Activated CD4-positive, alpha-beta T cell treated with anti-CD3 and anti-CD28 coated beads, Interleukin-2, amount 50 U/mL, for 24 hours (primary cell): Measurements from ENCODE around the gene TNS3.
"Not testable (repeated sequence)": the region's sequence is repeated elsewhere in the genome, so short reads cannot be mapped to it uniquely, and the experiment has no call there.

Experiments used
- DNase-seq, 2 donors: peaks; one replicate each; pipeline ENCODE4 v3.0.0-alpha.2; 2020; ENCODE audit warnings: low read depth in 1 of 2, low spot score in 1 of 2

TNS3 gene

DNA sequence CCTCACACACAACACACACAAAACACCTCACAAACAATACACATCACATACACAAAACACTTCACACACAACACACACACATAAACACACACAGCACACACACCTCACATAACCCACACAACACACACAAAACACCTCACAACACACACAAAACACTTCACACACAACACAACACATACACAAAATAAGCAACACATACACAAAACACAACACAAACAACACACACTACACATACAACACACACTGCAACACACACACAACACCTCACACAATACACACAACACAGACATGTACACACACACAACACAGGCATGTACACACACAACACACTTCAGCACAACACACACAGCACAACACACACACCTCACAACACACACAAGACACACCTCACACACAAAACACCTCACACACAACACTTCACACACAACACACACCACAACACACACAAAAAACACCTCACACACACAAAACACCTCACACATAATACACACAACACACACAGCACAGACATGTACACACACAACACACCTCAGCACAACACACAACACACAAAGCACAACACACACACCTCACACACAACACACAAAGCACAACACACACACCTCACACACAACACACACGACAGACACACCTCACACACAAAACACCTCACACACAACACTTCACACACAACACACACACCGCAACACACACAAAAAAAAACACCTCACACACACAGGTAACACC is 107.5 kb downstream of the TNS3 start:
- no peak for DNase-seq

DNA sequence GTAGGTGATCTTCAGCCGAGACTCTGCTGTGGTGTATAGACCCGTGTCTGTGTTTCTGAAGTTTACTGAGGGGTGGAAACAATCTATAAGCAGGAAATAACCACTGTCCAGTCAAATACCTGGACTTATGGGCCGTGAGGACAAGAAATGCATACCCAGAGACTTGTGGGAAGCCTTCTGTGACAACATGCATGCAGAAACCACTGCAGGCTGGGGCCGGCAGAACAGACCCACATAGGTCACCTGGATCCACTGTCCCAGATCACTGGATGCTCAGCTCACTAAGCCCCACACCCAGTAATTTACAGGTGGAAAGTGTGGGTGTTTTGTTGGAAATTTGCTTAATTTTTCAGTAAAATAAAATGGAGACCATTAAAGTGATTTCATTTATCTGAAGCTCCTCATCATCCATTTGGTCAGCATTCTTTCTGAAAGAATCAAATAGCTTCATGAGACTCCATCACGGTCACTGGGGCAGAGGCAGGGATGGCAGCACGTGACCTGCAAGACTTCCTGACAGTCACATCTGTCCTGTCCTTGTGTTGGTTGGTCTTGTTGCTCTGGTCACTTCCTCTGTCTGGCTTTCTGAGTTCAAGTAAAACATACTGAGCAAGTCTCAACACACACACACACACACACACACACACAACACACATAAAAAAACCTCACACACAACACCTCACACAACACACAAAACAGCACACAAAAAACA is 108.3 kb downstream of the TNS3 start:
- no peak for DNase-seq

DNA sequence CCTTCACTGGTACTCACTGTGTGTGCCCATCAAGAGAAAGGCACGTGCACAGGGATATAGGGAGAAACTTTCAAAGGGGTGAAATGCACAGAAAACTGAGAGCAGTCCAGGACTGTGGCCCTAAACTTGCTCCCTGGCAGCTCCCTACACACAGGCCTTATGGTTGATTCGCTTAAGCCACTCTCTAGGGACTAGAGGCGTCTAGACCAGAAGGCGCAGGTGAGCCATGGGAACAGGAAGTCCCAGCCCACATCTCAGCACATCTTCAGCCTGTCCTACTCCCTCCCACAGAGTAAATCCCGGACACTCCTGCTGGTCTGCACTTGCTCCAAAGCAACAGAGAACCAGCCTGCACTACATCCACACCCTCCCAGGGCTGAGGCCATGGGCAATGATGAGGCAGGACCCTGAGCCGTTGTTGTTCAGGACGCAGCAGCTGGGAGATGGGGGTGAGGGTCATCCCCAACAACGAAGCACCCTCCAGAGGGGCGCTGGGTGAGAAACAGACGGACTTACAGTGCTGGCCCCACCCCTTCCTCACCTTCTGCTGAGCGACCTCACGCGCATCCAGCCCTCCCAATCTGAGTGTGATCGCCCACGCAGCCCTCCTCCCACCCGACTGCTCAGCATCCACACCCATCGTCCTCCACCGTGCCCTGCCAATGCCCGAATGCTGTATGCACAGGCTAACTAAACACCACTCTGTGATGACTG is 109.3 kb downstream of the TNS3 start:
- no peak for DNase-seq

DNA sequence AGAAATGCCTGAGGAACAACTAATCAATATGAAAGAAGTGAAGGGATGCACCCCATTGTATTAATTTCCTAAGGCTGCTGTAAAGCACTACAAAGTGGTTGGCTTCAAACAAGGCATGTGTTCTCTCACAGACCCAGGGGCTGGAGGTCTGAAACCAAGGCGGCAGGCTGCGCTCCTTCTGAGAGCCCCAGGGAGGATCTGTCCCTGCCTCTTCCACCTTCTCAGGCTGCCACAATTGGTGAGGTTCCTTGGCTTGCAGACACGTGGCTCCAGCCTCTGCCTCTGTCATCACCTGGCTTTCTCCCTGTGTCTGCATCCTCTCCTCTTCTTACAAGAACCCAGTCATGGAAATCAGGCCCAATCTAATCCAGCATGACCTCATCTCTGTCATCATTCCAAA is 110.1 kb downstream of the TNS3 start:
- no peak for DNase-seq

DNA sequence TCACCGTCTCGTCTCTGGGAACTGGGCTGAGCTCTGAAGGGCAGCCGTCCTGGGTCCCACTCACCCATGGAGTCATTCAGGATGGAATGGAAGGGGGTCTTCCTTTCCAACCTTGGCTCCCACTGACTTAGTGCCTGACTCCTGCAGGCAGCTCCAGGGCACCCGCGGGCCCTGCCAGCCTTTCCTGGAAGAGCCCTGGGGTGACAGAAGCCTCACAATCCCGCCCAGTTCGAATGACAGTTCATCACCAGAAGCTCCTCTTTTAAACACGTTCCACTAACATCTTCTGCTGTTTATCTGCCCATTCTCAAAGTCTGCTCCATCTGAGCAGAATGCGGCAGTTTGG is 110.6 kb downstream of the TNS3 start:
- DNase-seq = no peak

DNA sequence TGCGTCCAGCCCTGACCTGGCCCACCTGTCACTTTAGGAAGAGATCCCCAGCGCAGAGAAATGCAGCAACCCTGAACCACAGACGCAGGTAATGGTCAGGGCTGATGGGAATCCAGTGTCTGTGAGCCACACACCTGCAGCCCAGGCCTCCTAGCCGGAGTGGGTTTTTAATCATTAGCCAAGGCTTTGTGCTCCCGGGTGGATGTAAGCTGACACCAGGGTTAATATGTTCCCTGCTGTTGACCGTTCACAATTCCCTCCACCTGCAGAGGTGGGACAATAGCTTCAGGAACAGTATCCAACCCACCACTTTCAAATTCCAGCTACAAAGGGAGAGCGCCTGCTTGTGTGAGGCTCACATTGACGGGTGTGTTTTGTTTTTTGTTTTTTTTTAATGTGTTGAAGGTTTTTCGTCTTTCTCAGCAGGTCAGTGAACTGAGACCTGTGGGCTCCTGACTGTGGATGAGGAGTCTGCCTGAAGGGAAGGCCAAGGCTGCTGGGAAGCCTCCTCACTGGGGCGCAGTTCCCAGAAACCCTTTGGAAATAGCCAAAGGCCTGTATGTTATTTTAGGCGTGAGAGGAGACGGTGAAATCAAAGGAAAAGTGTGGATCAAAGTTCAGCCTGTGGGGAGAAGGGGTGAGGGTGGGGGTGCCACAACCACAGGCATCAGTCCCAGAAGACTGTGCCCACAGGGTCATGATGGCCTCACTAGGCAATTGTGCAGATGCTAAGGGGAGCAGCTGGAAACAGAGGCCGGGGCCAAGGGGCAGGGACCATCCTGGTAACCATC is 111.1 kb downstream of the TNS3 start:
- DNase-seq = no peak

DNA sequence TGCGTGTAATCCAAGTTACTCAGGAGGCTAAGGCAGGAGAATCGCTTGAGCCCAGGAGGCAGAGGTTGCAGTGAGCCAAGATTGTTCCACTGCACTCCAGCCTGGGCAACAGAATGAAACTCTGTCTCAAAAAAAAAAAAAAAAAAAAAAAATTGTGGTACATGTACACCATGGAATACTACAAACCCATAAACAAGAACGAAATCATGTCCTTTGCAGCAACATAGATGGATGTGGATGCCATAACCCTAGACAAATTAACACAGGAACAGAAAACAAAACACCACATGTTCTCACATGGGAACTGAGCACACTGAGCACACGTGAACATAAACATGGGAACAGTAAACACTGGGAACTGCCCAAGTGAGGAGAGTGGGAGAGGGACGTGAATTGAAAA is 112.1 kb downstream of the TNS3 start:
- DNase-seq = not testable (repeated sequence)

DNA sequence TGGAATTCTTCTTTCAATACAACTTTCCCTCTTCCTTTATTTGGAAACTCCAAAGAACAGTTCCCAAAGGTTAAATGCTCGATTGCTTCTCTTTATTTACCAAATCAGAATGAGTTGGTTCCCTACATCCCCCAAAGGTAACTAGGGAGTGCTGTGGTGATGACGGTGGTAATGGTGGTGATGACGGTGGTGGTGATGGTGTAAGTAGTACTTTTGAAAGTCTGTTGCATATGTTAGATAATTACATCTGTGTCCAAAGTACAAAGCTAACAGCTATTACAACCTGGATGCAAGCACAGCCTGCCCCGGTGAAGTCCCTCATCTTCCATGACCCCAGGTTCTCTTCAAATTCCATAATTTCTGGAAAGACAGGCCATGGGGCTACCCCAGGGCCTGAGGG is 115.1 kb downstream of the TNS3 start:
- DNase-seq = no peak

DNA sequence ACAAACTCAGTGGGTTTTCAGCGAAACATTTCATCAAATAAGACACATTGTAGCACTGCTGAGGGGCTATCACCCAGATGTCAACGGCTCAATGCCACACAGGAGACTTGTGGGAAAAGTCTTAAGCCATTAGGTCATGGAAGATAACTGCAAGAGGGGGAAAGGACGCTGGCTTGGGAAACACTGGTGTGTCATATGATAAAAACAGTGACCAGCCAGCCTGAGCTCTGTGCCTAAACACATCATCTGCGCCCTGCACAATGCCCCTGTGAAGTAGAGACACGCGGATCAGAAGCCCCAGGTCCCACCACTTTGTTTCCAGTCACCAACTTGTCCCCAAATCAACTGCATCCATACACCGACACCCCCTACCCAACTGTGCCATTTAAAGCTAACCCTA is 116.7 kb downstream of the TNS3 start:
- DNase-seq = no peak

DNA sequence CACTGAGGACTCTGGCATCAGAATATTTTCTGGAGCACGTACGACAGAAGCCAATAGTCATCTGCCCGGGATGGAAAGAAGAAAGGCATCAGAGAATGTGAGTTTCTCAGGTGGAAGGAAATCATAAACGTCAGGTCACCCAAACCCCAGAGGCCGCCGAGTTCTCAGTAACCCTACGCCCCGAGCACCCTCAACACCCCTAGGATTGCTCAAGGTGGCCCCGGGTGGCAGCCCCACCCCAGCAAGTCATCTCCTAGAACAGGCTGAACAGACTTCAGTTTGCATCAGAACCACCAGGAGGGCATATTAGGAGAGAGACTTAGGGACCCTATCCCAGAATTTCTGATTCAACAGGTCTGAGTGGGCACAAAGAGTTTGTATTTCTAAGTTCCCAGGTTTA is 117.6 kb downstream of the TNS3 start:
- DNase-seq = no peak

DNA sequence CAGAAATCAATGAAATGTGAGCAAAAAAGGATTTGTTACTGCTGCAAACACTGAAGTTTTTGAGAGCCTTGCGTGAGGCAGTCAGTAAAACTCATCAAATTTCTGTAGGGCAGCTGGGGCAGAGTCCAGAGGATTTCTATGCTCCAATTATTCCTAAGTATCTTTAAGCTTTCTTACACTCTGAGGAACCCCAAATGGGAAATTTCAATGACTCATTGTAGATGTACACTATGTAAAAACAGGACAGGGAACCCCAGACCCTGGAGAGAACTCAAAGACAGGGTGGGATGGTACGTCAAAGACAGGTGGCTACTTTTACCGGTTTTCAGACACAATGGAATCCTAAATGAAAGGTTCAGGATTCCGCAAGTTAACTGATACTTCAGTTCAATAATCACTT is 120.2 kb downstream of the TNS3 start:
- DNase-seq = no peak

DNA sequence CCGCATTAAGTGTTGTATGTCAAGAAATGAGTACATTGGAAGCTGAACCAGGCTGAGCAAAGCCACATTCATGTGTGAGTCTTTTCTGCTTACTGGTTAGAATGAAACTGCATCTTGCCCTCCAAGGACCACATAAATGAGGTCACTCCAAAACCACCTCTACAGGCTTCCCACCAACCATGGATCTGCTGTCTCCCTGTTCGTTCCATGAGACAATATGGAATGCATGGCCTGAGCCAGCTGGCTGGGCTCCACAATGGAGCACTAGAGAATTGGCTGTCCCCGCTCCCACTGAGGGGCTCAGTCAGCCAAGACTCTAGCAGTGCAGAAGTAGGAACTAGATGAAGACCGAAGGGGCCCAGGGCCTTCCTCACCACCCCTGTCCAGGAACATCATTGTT is 120.8 kb downstream of the TNS3 start:
- DNase-seq = no peak

DNA sequence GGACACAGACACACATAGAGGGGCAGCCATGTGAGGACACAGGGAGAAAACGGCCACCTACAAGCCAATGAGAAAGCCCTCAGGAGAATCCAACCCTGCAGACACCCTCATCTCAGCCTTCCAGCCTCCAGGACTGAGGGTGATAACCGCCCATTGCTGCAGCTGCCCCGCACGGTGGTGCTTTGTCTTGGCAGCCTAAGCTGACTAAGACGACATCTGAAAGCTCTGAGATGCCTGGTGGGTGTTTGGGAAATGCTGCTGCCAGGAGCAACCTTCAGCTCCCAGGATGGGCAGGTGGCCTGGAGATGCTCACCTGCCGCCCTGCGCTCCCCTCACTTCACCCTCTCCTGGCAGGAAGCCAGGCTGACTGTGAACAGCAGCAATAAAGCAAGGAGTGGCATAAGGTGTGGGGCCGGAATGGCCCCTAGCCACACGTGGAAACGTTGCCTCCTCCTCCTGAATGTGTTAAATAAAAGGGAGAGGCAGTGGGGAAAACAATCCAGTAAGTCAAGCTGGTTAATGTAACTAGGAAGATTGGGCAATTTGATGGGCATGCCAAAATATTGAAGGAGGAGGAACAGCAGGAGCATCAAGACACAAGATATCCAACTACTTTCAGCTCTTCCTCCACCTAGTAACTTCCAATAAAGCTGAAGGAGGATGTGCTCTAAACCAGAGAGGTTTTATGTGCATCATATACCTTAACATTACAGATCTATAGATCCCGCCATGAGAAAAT is 121.5 kb downstream of the TNS3 start:
- no peak for DNase-seq

DNA sequence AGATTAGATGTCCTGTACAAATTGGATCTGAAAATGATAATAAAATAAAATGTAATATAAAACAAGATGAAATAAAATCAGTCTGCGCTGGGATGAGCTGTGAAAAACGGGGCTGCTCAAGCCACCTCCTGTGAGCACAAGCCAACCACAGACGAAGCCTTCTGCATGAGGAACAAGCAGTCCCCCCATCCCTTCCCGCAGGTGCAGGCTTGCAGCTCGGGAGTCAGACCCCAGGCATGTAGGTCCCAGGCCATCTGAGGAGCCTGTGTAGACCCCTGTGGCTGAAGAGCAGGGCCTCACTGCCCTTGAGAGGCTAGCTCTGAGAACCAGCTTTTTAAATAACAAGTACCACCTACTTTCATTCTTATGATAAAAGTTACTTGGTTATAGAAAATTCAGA is 123.4 kb downstream of the TNS3 start:
- no peak for DNase-seq

DNA sequence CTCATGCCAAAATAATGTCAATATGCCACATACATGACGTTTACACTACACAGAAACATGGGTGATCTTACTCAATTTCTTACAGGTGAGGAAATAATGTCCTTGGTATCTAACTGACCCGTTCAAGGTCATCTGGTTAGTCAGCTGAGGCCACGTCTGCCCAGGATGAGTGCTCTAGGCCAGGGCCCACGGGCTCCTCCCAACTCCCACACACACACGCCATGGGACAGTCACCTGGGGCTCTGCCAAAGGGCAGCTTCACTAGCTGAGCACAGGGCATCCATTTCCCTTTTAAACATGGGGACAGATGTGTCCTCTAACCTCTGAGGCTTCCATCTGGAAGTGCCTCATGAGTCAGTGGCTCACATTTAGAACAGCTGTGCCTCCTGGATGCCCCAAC is 123.9 kb downstream of the TNS3 start:
- DNase-seq = no peak

DNA sequence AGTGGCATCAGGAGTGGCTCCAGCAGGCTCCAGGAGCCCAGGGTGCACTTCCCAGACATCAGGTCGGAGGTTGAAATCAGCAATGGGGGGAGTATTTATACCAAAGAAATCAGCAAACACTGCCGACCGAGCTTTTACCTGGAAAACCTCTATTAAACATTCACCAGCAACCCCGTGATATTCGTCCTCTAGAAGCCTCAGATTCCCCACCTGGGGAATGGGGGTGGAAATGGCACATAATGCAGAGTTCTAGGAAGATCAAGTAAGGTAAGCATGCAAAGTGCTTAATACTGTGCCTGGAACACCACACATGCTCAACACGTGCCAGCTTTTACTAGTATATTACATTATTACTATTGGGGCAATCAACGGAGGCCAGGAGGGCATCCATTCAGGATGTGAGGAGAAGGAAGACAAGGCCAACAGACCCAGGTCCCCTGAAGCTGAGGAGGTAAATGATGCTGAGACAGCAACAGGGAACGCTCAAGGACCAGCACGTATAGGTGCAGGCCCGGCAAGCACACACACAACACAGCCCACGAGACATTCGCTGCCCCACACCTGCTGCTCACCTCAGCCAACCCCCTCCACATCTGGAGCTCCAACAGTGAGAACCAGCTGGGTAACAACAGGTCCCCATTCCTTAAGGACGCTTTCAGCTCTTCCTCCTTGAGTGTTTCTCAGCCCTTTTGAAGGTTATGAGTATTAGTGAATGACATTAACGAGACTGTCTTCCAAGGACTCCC is 125.5 kb downstream of the TNS3 start:
- DNase-seq = no peak

DNA sequence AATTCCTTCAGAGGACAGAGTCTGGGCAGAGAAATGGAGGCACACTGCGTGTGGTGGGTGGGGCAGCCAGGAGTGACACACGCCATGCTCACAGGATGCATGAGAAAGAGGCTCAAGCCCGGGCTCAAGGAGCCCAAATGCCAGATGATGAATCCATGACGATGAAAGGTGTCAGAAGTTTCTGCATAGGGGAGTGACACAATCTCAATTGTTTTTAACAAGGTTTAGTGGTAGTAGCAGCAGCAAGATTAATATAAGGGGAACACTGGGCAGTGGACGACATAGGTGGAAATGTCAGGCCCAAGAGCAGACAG is 126.1 kb downstream of the TNS3 start:
- no peak for DNase-seq

DNA sequence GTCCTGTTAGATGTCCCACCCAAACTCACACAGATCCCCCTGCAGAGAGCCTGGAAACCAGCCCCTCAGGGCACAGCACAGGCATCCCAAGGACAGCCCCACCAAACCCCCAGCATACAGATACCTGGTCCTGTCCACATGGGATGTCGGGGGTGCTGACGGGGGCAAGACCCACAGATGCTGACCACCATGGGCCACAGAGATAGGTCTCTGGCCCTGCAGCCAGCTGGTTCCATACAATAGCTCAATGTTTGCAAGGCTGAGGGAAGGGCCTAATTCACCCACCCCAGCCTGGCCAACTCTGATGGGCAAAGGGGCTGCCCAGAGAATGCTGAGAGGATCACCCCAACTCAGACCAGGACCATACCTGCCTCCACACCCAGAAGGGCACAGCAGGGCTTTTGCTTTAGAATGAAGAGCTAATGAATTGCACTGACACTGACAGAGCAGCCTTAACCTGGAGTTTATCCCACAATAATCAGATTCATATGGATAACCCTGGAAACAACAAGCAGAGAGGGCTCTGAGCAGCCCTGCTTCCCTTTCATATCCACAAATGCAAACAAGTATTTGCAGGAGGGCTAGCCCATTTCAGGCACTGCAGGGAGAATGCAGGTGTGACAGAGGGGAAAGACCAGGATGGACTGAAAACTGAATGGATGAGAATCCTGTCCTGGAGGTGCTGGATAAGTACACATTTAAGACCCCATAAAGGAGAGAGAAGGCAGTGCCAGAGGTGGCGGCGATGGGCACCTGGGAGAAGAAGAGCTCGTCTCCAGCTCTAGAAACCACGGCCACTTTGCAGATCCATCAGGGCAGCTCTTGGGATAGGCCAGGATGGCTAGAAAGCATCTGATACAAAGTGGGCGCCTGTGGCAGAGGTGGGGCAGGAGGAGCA is 126.7 kb downstream of the TNS3 start:
- DNase-seq = no peak
